GM19023 (cell line): ENCODE results near the gene MATN3.

Source experiments
- ATAC-seq: cut with Tn5 transposase; IDR thresholded peaks from one replicate; pipeline ENCODE4 v1.9.1; 2021; ENCODE audit warnings: mild to moderate bottlenecking, moderate library complexity; ENCODE audit not compliant: unreplicated experiment

Gene MATN3

GRCh38 chr2:20040489-20041172, 28.2 kb upstream of the MATN3 start:
- ATAC-seq = no peak

- no peak for ATAC-seq
These were observed 25.2 kb upstream of the MATN3 start for GRCh38 chr2:20037660-20038059.

- ATAC-seq = no peak
These were observed 23.6 kb upstream of the MATN3 start for GRCh38 chr2:20035955-20036666.

- ATAC-seq = no peak
These were observed 22.4 kb upstream of the MATN3 start for GRCh38 chr2:20034821-20035220.

DNA sequence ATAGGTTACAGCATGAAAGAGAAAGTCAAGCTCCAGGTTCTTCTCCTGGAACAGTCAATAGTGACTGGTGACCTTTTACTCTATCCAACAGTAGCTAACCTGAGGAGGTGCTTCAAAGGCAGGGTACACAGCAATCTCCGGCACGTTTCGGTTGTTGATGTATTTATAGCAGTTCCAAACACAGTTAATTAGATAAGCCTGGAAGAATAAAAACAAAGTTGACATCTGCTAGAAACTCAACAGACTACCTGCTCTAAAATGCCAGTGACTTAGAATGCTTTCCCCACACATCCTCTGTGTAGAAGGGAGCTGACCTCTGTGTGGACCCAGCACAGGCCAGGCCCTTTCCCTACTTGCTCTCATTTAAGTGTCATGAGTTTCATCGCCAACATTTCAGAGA, 21.8 kb upstream of the MATN3 start:
- ATAC-seq = no peak

GRCh38 chr2:20033322-20033721, 20.9 kb upstream of the MATN3 start:
- no peak for ATAC-seq

- ATAC-seq = no peak
These were observed 17.8 kb upstream of the MATN3 start for GRCh38 chr2:20030224-20030623.

DNA sequence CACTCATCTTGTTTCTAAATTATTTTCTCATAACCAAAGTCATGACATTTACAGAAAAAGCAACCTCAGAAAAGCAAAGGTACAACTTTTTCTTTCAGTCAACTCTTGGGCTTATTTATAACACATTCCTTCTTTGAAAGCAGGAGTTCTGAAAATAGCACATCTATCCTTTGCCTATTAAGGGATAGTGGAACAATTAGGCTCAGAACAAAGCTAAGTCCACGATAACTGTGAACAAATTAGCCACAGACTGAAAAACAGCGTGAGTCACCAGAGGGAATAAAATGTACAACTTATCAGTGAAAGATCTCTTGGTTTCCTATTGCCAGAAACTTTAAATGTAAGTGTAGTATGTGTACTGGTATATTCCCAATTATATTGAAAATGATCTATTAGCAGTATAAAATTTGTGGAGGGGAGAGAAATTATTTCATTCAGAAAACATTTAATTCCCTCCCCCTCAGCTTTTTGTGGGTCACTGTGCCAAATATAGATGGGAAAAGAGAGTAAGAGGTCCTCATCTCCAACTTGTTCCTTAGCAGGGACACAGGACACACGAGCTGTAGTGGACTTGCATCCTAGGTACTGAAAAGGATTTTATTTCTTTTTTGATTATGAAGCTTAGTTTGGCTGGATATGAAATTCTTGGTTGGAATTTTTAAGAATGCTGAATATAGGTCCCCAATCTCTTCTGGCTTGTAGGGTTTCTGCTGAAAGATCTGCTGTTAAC, 15.4 kb upstream of the MATN3 start:
- no peak for ATAC-seq

- ATAC-seq = no peak
These were observed 14.8 kb upstream of the MATN3 start for GRCh38 chr2:20027260-20027677.

DNA sequence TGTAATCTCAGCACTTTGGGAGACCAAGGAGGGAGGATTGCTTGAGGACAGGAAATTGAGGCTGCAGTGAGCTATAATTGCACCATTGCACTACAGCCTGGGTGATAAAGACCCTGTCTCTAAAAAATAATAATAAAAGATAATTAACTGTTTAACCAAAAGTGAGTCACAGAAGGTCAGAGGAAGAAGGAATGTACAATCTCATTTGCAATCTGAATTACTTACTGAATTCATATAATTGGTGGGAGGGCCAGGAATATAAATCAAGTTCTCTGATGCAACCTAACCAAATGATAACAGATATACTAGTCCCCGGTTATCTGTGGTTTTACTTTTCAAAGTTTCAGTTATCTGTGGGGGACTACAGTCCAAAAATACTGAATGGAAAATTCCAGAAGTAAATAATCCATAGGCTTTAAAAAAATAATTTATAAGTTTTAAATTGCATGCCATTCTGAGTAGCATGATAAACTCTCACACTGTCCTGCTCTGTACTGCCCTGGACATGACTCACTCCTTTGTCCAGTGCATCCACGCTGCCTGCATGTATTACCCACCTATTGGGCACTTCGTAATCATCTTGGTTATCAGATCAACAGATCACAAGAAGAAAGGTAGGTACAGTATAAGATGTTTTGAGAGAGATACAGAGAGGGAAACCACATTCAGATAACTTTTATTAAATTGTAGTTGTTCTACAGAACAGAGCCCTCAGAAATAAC, 12.8 kb upstream of the MATN3 start:
- no peak for ATAC-seq

DNA sequence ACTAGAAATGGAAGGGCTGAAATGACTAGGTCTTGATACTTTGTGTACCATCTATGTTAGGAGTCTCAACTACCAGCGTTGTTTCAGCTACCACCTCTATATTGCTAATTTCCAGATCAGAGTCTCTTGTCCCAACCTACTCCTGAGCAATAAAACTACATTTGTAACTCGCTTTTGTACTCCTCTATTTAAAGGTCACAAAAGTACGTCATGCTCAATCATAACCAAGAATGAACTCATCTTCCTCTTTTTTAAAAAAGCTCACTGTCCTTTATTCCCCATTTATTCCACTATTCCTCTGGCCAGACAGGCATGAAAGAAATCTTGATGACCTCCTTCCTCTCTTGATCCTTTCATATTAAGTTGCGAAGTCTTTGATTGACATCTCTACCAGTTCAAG, 11.2 kb upstream of the MATN3 start:
- ATAC-seq = no peak

DNA sequence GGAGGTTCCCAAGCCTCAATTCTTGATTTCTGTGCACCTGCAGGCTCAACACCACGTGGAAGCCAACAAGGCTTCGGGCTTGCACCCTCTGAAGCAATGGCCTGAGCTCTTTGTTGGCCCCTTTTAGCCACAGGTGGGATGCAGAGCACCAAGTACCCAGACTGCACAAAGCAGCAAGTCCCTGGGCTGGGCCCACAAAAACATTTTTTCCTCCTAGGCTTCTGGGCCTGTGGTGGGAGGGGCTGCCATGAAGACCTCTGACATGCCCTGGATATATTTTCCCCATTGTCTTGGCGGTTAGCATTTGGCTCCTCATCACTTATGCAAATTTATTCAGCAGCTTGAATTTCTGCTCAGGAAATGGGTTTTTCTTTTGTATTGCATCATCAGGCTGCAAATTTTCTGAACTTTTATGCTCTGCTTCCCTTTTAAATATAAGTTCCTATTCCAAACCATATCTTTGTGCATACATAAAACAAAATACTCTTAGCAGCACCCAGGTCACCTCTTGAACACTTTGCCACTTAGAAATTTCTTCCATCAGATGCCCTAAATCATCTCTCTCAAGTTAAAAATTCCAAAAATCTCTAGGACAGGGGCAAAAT, 9.0 kb upstream of the MATN3 start:
- ATAC-seq = no peak

DNA sequence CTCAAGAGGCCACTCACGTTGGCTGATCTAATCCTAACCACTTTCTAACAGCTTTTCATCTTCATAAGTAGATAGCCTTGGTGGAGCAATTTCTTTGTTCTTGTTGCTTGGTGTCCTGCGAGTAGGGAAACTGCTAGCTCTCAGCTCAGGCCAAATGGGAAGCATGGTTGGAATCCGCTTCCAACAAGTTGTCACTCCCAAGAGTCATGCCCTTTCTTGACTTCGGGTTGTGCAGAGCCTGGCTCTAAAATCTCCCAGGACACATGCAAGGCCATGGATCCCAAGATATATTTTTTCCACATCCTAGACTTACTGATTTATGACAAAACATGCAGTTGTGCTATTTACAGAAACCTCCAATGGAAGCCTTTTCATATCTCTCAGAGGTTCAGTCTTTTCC, 7.3 kb upstream of the MATN3 start:
- no peak for ATAC-seq

GRCh38 chr2:20018601-20019152, 6.2 kb upstream of the MATN3 start:
- ATAC-seq = no peak

GRCh38 chr2:20016346-20016745, 3.9 kb upstream of the MATN3 start:
- no peak for ATAC-seq

GRCh38 chr2:20015482-20016083, 3.1 kb upstream of the MATN3 start:
- ATAC-seq = no peak

DNA sequence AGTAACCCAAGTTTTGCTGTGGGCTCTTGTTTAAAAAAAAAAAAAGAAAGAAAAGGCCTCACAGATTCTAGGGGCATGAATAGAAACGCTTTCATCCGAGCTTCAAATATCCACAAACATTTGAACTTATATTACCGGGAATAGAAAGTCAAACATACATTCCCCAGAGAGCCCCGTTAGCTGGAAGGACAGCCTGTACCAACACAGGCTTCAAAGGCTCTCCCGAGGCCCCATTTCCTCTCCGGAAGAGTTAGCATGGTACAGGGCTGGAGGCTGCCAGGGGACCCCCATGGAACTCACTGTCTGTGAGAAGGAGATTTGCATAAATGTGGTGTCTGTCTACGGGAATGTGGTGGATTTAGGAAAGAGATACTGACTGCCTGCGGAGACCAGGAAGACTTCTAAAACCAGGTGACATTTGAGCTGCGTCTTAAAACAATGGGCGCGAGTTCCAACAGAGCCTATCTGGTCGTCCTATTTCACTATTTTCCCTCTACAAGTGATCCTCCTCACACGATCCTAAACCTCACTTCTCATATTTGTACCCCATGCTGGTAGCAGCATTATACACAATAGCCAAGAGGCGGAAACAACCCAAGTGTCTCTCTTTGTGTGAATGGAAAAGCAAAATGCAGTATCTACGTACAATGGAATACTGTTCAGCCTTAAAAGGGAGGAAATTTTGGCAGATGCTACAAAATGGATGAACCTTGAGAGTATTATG, 820 bp upstream of the MATN3 start:
- ATAC-seq = no peak

GRCh38 chr2:20012032-20012281, 511 bp downstream of the MATN3 start:
- ATAC-seq = no peak

GRCh38 chr2:20011276-20012031, 1.0 kb downstream of the MATN3 start:
- ATAC-seq = no peak
